Pons (tissue), 1 donor: ENCODE data around the gene MRGPRG.

ENCODE experiments used
- DNase-seq: peaks from one replicate; pipeline ENCODE4 v3.0.0-alpha.2; 2016; ENCODE audit warnings: low spot score

Gene MRGPRG

DNA sequence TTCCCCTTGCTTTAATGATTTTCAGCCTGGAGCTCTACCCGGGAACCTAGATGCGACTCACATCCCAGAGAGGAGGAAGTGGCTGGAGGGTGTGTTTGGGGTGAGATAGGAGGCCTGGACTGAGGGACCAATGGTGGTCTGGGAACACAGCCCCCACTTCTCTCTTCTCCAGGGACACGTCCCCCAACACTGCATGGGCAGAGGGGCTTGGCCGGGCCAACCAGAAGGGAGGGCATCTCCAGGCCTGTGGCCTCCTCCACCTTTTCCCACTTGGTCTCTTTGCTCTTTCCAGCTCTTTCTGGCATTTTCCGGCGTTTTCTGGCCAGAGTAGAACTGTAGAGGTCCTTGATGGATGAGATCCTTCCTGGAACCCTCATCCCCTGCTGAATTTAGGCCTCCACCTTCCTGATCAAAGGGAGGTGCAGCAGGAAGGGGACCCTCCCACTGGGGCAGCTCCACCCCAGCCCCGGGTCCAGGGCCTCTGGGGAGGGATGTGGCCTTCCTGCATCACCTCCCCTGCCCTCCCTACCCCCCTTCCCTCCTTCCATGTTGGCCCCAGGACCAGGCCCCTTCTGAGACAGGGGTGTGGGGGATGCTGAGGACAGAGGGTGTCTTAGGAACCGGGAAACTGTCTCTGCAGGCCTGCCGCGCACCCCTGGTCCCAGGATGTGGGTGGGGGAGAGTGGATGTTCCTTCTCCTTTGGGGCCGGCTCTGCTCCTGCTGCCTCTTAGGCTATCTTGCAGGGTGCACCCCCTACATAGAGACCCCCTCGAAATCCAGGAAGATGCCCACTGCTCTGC is 24.4 kb downstream of the MRGPRG start:
- DNase-seq, result no peak

DNA sequence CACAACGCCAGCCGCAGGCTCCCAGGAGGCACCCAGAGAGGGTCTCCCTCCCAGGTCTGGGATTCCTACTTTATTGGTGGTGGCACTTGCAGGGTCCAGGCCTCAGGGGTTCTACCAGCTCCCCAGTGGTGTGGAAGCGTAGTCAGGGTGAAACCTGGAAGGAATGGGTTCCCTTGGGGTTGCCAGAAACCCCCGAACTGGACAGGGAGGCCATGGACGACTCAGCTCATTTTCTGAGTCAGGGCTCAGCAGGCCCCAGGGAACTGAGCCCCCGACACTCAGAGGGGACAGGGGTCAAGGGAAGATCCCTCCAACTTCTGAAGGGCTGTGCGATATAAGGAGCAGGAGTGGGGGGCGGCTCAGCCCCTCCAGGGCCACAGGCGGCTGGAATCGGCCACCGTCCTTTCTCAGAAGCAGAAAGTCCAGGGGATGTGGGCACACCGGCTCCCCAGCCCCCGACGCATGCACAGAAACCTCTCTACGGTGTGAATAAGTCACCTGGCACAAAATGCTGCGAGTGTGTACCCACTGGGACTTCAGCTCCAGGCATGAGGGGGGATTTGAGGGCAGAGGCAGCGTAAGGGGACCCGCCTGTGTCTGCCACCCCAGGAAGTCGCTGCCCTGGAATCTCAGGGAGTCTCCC is 25.1 kb downstream of the MRGPRG start:
- no peak for DNase-seq

DNA sequence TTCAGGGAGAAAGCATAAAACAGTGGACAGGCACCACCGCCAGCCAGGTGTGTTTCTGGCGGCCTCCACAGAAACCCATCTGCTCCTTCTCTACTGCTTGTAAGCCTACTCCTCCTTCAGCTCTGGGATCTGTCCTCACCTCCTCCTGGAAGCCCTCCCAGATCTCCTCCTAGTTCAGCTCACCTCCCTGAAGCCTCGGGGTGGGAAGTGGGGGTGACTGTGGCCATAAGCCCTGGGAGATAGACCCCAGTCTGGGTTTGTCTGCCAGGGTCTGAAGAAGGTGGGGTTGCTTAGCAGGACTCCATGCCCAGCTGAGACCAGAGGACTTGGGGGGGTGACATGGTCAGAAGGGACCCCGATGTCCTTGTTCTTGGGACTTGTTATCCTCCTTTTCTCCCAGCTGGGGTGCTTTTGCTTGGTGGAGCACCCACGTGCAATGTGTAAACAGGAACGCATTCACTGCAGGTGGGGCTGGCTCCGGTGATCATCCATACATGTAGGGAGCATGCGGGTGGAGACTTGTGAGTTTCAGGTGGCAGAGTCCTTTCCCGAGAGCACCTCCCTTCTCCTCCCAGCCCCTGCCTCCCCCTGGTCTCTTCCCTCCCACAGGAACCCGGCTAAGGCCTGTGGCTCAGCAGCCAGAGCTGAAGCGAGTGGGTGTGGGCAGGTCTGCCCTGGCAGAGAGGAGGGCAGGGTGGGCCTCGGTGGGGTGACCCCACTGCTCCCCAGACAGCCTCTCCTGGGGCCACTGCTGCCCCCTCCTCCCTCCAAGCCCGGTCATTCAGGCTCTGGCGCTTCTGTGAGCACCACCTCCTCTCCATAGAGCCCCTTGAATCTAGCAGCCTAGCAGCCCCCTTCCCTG is 25.9 kb downstream of the MRGPRG start:
- no peak for DNase-seq

DNA sequence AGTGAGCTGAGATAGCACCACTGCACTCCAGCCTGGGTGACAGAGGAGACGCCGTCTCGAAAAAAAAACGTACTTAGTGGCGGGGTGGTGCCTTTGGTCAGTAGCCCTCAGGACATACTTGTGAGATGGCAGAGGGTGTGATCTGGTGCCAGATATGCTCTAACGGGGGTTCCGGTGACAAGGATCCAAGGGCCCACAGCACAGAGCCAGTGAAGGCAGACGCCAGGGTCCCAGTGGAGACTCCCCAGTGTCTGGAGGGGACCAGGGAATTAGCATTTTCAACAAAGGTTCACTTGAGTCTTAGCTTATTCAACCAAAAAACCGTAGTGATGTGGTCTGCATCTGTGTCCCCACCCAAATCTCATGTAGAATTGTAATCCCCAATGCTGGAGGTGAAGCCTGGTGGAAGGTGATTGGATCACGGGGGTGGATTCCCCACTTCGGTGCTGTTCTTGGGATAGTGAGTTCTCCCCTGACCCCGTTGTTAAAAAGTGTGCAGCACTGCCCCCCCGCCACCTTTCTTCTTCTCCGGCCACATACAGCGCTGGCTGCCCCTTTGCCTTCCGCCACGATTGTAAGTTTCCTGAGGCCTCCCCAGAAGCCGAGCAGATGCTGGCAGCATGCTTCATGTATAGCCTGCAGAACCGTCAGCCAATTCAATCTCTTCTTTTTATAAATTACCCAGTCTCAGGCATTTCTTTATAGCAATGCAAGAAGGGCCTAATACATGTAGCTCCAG is 26.9 kb downstream of the MRGPRG start:
- no peak for DNase-seq

DNA sequence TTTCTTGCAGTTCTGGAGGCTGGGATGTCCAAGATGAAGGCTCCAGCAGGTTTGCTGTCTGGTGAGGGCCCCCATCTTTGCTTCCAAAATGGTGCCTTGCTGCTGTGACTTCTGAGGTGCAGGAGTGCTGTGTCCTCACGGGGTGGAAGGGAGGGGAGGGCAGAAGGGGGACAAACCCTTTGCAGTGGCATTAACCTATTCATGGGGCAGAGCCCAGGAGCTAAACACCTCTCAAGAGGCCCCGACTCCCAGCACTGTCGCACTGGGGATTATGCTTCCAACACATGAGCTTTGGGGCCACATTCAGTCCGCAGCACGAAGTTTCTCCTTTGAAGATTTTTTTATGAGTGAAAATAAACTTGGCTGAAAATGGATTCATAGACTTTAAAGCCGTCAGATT is 28.0 kb downstream of the MRGPRG start:
- DNase-seq, result no peak

DNA sequence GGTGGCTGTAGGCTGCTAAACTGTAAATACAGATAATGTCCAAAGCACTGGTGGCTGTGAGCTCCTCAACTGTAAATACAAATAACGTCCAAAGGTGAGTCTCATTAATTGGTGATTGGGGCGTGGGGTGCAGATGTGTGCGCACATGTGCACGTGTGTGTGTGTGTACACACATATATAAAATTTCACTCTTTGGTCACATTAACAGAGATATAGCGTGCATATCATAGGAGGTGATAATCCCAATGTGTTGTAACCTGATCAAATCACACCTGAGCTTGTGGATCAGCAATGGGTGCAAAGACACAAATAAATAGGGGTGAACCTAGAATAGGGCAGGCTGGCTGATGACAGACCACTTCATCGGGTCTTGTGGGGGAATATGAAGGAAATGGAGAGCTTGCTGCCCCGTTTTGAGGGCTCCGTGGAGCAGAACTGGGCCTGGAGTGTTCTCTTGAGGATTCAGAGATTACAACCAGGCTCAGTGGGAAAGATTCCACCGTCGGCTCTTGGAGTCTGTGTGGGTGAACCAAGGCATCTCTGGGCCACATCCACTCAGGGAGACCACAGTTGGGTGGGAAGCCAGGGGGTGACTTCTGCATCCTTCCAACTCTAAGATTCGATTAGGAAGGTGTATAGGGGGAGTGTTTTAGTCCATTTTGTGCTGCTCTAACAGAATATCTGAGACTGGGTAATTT is 28.6 kb downstream of the MRGPRG start:
- no peak for DNase-seq

DNA sequence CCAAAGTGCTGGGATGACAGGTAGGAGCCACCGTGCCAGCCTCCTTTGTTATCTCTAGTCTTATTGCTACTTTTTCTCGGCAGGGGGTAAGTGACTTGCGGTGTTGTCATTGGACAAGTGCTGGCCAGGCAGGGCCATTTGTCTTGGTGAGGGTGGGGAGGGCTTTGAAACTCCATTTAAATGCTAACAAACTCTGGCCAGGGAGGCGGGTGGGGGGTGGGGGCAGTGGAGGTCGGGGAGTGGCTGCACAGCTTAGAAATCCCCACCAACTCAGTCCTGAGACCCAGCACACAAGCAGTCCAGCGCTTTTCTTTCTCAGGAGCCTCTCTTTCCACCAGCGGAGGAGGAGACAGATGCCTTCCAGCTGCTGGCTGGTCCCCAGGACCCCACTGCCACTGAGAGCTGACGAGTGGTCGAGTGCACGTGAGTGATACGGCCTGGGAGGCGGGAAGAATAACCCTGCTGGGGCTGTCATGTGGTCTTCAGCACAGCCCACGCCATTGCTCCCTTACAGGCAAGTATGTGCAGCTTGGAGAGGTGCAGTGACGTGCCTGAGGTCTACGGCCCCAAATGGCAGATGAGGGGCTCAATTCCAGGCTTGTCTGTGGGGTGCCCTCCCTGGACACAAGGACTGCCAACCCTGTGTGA is 29.3 kb downstream of the MRGPRG start:
- DNase-seq, result no peak

DNA sequence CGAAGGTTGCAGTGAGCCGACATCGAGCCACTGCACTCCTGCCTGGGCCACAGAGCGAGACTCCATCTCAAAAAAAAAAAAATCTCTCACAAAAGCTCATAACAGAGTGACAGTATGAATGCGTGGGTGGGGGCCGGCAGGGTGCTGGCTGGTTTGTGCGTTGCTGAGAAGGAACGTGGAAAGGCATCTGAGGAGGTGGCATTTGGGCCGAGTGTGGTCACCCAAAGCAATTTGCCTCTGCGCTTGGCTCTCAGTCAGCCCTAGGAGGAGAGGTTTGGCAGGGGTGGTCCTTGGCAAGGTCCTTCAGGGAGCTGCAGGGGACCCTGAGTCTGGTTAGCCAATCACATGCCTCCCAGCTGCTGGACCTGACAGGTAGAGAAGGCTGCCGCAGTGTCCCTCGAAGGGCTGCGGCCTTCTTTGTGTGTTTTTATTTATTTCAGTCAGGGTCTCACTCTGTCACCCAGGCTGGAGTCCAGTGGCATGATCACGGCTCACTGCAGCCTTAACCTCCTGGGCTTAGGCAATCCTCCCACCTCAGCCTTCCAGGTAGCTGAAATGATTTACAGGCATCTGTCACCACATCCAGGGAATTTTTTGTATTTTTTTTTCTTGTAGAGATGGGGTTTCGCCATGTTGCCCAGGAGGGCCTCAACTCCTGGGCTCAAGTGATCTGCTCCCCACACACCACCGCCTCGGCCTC is 30.0 kb downstream of the MRGPRG start:
- DNase-seq, result no peak

DNA sequence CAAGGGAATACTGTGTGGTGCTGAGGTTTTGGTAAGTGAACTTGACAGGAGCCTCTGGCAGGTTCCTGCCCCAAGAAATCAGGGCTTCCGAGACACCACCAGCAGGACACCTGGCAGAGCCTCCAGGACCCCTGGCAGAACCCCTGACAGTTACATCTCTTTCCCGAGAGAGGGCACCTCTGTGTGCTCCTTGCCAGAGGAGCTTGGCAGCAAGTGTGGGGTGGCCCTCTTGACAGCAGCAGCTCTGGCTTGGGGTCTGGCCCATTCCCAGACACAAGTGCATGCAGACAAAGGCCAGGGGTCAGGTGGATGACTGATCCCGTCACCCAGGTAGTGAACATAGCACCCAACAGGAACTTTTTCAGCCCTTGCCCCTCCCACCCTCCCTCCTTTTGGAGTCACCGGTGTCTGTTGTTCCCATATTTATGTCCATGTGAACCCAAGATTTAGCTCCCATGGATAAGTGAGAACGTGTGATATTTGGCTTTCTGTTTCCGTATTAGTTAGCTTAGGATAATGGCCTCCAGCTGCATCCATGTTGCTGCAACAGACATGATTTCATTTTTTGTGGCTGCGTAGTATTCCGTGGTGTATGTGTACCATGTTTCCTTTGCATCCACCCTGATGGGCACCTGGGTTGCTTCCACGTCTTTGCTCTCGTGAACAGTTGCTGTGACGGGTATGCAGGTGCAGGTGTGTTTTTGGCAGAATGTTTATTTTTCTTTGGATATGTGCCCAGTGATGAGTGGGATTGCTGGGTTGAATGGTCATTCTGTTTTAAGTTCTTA is 32.3 kb downstream of the MRGPRG start:
- DNase-seq, result no peak

DNA sequence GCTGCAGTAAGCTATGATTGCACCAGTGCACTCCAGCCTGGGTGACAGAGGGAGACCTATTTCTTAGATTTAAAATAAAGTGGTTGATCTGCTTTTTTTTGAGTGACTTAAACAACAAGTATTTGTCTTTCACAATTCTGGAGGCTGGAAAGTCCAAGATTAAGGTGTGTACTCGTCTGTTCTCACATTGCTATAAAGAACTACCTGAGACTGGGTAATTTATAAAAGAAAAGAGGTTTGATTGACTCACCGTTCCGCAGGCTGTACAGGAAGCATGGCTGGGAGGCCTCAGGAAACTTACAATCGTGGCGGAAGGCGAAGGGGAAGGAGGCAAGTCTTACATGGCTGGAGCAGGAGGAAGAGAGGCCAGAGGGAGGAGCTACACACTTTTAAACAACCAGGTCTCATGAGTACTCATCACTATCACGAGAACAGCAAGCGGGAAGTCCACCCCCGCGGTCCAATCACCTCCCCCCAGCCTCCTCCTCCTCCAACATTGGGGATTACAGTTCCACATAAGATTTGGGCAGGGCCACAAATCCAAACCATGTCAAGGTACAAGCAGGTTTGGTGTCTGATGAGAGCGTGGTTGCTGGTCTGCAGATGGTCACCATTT is 33.8 kb downstream of the MRGPRG start:
- DNase-seq, result no peak

DNA sequence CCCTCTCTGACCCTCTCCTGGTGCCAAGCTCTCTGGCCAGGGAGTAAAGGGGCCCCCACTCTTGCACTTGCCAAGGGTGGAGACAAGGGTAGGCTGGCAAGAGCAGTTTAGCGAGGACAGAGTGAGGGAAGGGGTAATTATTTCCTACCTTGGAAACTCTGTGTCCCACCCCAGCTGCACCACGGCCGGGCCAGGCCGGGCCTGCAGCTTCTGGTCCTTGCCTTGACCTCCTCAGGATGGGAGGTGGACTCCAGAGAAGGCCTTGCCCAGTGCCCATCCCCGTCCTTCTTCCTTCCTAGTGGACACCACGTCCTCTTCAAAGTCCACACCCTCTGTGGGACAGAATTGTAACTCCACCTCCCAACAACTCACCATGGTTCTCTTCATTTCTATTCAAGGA is 35.1 kb downstream of the MRGPRG start:
- no peak for DNase-seq

DNA sequence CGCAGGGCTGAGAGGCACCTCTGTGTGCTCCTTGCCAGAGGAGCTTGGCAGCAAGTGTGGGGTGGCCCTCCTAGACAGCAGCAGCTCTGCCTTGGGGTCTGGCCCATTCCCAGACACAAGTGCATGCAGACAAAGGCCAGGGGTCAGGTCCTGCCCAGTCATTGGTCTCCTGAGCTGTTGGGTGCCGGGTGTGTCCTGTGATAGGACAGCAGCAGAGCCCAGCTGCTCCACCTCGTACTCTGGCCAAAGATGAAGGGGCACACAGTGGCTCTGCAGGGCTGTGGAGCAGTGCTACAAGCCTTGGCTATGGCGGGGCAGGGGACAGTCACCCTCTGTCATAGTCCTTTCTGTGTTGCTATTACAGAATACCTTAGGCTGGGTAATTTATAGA is 36.2 kb downstream of the MRGPRG start:
- no peak for DNase-seq

DNA sequence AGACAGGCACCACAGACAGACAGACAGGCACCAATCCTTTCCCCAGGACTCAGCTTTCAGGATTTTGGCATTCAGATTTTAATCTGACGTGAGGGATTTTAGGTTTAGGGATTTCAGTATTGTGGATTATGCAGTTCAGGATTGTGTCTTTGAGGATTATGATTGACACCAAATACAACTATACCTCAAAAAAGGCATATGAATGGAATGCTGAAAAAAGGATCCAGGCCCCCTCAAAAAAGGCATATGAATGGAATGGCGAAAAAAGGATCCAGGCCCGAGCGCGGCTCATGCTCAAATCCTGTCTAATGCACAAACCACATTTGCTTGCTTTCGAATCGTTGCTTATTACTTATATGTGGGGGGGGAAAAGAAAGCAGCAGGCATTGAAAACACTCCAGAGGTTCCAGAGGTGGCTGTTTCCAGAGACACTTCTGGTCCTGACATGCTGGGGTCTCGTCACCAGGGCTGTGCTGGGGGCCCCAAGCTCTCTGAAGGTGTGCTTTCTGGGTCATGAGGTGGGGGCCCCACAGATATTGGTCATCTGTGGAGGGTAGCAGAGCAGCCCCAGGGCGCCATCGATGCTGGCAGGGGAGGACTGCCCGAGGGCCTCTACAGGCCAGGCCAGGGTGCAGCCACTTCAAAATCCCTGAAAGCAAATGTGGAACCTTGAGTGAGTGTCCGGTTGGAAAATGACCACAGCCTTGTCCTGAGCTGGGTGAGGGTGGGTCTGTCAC is 36.7 kb downstream of the MRGPRG start:
- DNase-seq, result no peak

DNA sequence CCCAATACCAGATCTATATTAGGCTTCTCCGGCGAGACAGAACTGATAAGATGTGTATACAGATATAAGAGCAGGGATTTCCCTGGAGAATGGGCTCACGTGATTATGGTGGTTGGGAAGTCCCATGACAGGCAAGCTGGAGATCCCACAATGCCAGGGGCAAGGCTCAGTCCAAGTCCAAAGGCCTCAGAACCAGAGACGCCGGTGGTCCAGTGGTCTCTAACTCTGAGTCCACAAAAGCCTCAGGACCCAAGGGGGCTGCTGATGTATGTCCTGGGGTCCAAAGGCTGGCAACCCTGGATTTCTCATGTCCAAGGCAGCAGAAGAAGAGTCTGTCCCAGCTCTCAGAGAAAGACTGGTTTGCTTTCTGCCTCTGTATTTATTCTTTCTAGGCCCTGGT is 37.7 kb downstream of the MRGPRG start:
- no peak for DNase-seq

DNA sequence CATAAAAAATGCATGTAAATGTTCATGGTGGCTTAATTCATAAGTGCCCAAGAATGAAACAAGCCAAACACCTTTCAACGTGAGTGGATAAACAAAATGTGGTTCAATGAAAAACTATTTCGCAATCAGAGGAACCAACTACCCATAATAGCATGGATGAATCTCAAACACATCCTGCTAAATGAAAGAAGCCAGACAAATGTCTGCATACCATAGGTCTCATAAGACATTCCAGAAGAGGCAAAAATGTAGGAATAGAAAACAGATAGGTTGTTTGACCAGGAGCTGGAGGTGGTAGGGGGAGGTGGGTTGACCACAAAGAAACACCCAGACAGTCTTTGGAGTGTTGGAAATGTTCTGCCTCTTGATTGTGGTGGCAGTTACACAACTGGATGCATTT is 40.3 kb downstream of the MRGPRG start:
- DNase-seq, result no peak

DNA sequence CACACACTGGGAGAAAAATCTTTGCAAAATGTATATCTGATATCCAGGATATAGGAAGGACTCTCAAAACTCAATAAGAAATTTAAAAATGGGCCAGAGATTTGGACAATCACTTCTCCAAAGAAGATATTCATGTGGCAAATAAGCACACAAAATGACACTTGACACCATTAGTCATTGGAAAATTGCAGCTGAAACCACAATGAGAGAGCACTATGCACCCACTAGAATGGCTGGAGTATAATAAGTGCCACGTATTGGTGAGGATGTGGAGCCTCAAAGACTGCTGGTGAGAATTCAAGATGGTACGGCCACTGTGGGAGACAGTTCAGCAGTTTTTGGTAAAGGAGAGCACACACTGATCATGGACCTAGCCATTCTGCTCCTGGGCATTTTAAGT is 40.7 kb downstream of the MRGPRG start:
- no peak for DNase-seq

DNA sequence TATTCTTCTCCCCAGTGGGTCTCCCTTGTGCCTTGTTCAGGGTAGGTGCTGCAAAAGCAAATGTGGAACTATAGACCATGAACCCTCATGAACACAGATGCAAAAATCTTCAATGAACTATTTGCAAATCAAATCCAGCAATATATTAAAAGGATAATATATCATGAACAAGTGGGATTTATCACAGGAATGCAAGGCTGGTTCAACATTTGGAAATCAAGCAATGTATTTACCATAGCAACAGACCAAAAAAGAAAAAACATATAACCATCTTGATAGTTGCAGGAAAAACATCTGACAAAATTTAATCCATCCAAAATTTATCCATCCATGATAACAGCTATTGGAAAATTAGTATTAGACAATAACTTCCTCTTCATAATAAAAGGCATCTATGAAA is 42.1 kb downstream of the MRGPRG start:
- DNase-seq, result no peak

DNA sequence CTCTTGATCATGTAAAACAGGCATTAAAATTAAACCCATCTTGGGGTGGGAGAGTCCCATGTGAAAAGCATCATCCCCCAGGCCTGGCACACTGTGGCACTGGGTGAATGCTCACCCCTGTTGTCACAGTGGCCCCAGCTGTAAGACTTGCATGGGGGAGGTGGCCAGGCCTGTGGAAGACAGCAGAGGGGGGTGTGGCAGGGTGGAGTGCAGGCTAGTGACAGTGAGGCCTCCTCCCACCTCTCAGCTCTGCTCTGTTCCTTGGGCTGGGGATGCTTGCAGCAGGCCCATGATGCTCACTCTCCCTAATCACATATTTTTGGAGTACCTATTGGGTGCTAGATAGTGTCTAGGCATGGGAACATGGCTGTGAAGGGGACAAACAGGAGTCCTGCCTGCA is 43.4 kb downstream of the MRGPRG start:
- no peak for DNase-seq
